H1 (cell line): ENCODE measurements around the gene ARHGAP42. TPM values are rescaled to one million over a fixed set of nuclear protein-coding genes. Genes with fewer than 3 reads are reported as not detected.

Experiments
- CTCF ChIA-PET: fragments of 300-600 bp; sonication (Branson Sonifier 250); formaldehyde crosslinking; loops from one replicate; lab custom pipeline; 2021; ENCODE audit not compliant: partially characterized antibody; lab: Charles Lee
- POLR2A ChIA-PET: fragments of 300-600 bp; sonication (Branson Sonifier 250); formaldehyde crosslinking; loops from one replicate; lab custom pipeline; 2021; ENCODE audit warnings: inconsistent platforms; ENCODE audit not compliant: partially characterized antibody; lab: Charles Lee
- DNase-seq, 2 experiments: peaks; one replicate each; pipeline versions ENCODE4 v3.0.0 to v3.0.0-alpha.2; 2010 to 2022; ENCODE audit warnings: low spot score in 2 of 2, low read depth in 1 of 2, mixed read lengths in 1 of 2
- FAIRE-seq: peaks from 2 replicates; lab custom pipeline; 2011; peaks lifted over from hg19 to GRCh38; lab: Jason Lieb, UNC
- H2AFZ ChIP-seq: 2 replicates; pipeline ENCODE4 v1.8.1; 2012; ENCODE audit warnings: low read length, inconsistent platforms
- H2AK5ac ChIP-seq: 2 replicates; pipeline ENCODE4 v1.6.1; 2013; ENCODE audit warnings: low read depth, low read length
- H2BK120ac ChIP-seq: replicated peaks from 2 replicates; pipeline ENCODE3; 2013; ENCODE audit warnings: low read depth, low read length, inconsistent platforms
- H2BK12ac ChIP-seq: 2 replicates; pipeline ENCODE4 v1.6.1; 2013; ENCODE audit warnings: low read depth, low read length
- H2BK15ac ChIP-seq: 2 replicates; pipeline ENCODE4 v1.6.1; 2013; ENCODE audit warnings: low read length
- H2BK20ac ChIP-seq: 2 replicates; pipeline ENCODE4 v1.6.1; 2013; ENCODE audit warnings: low read length
- H2BK5ac ChIP-seq: 2 replicates; pipeline ENCODE4 v1.6.1; 2013; ENCODE audit warnings: low read depth, low read length
- H3K14ac ChIP-seq: 2 replicates; pipeline ENCODE4 v1.6.1; 2013; ENCODE audit warnings: inconsistent platforms; ENCODE audit not compliant: insufficient read length
- H3K18ac ChIP-seq: 2 replicates; pipeline ENCODE4 v1.6.1; 2013; ENCODE audit warnings: low read length; ENCODE audit errors: extremely low read depth
- H3K23ac ChIP-seq: 2 replicates; pipeline ENCODE4 v1.6.1; 2013; ENCODE audit warnings: inconsistent platforms; ENCODE audit not compliant: insufficient read length
- H3K23me2 ChIP-seq: 2 replicates; pipeline ENCODE4 v1.6.1; 2013; ENCODE audit warnings: low read depth, low read length
- H3K27ac ChIP-seq: 2 replicates; pipeline ENCODE4 v1.6.1; 2011; ENCODE audit warnings: low read depth, low read length, inconsistent platforms
- H3K27me3 ChIP-seq, 4 experiments: replicated peaks in 1 of 4; 1 replicate in 1 of 4; 2 replicates in 3 of 4; pipeline versions ENCODE4 v1.6.1 to v1.8.1; 2011 to 2013; ENCODE audit warnings: low read length in 3 of 4, mild to moderate bottlenecking in 3 of 4, inconsistent platforms in 2 of 4, mixed read lengths in 2 of 4, moderate library complexity in 1 of 4; ENCODE audit not compliant: control insufficient read depth in 3 of 4, insufficient read depth in 3 of 4; ENCODE audit errors: extremely low read depth in 1 of 4
- H3K36me3 ChIP-seq, 4 experiments: 2 replicates each; pipeline versions ENCODE4 v1.6.1 to v1.8.1; 2011 to 2013; ENCODE audit warnings: mild to moderate bottlenecking in 4 of 4, low read length in 3 of 4, moderate library complexity in 2 of 4, control low read depth in 1 of 4, inconsistent platforms in 1 of 4; ENCODE audit not compliant: insufficient read depth in 4 of 4, control insufficient read depth in 2 of 4
- H3K4ac ChIP-seq: replicated peaks from 2 replicates; pipeline ENCODE3; 2013; ENCODE audit warnings: low read length, low read depth, mixed read lengths, inconsistent platforms; ENCODE audit not compliant: insufficient read length
- H3K4me1 ChIP-seq, 4 experiments: replicated peaks in 1 of 4; 1 replicate in 1 of 4; 2 replicates in 3 of 4; pipeline versions ENCODE4 v1.6.1 to v1.8.1; 2011 to 2013; ENCODE audit warnings: low read length in 3 of 4, inconsistent platforms in 2 of 4, mixed read lengths in 1 of 4; ENCODE audit not compliant: insufficient read depth in 4 of 4, control insufficient read depth in 3 of 4
- H3K4me2 ChIP-seq, 2 experiments: 2 replicates each; pipeline versions ENCODE4 v1.6.1 to v1.8.1; 2011 to 2013; ENCODE audit warnings: low read depth in 2 of 2, low read length in 2 of 2, control low read depth in 1 of 2, inconsistent platforms in 1 of 2, mild to moderate bottlenecking in 1 of 2; ENCODE audit not compliant: insufficient read depth in 1 of 2
- H3K4me3 ChIP-seq, 4 experiments: fragments of 200-600, 300-600 bp in 1 of 4; sonication (generic), shearing (Covaris generic), sonication (Bioruptor Twin) in 1 of 4; 2 replicates each; pipeline versions ENCODE4 v1.5.1 to v1.8.1; 2011 to 2016; ENCODE audit warnings: low read length in 4 of 4, low read depth in 3 of 4, control low read depth in 2 of 4, inconsistent platforms in 2 of 4, mild to moderate bottlenecking in 2 of 4, mixed read lengths in 1 of 4, moderate library complexity in 1 of 4; ENCODE audit not compliant: insufficient read depth in 2 of 4; ENCODE audit errors: extremely low read depth in 1 of 4
- H3K56ac ChIP-seq: replicated peaks from 2 replicates; pipeline ENCODE3; 2013; ENCODE audit warnings: low read depth, mild to moderate bottlenecking, mixed read lengths, low read length, inconsistent platforms; ENCODE audit not compliant: insufficient read length
- H3K79me1 ChIP-seq: 2 replicates; pipeline ENCODE4 v1.6.1; 2013; ENCODE audit warnings: low read depth, low read length, control low read depth
- H3K79me2 ChIP-seq, 2 experiments: 2 replicates each; pipeline versions ENCODE4 v1.6.1 to v1.8.1; 2012 to 2013; ENCODE audit warnings: low read length in 2 of 2, mild to moderate bottlenecking in 2 of 2, inconsistent platforms in 1 of 2; ENCODE audit not compliant: insufficient read depth in 2 of 2, control insufficient read depth in 1 of 2
- H3K9ac ChIP-seq, 4 experiments: replicated peaks in 1 of 4; 1 replicate in 1 of 4; 2 replicates in 3 of 4; pipeline versions ENCODE4 v1.6.1 to v1.8.1; 2011 to 2013; ENCODE audit warnings: low read depth in 3 of 4, low read length in 3 of 4, control low read depth in 2 of 4, mild to moderate bottlenecking in 2 of 4, moderate library complexity in 2 of 4, inconsistent platforms in 1 of 4; ENCODE audit errors: extremely low read depth in 1 of 4
- H3K9me3 ChIP-seq, 2 experiments: 2 replicates each; pipeline versions ENCODE4 v1.6.1 to v1.8.1; 2012 to 2013; ENCODE audit warnings: mild to moderate bottlenecking in 2 of 2, moderate library complexity in 2 of 2, control low read depth in 1 of 2, inconsistent platforms in 1 of 2, low read depth in 1 of 2, low read length in 1 of 2, mixed read lengths in 1 of 2; ENCODE audit not compliant: insufficient read depth in 2 of 2
- H4K20me1 ChIP-seq, 2 experiments: replicated peaks in 1 of 2; 2 replicates each; pipeline versions ENCODE3 to v1.8.1; 2011 to 2013; ENCODE audit warnings: inconsistent platforms in 2 of 2, low read length in 2 of 2, mild to moderate bottlenecking in 1 of 2; ENCODE audit not compliant: insufficient read depth in 2 of 2, control insufficient read depth in 1 of 2
- H4K5ac ChIP-seq: 2 replicates; pipeline ENCODE4 v1.6.1; 2013; ENCODE audit warnings: low read length, low read depth, mixed read lengths, inconsistent platforms; ENCODE audit not compliant: insufficient read length
- H4K8ac ChIP-seq: 2 replicates; pipeline ENCODE4 v1.8.0; 2013; ENCODE audit warnings: mild to moderate bottlenecking, moderate library complexity, low read length, inconsistent platforms; ENCODE audit not compliant: insufficient read depth; ENCODE audit errors: extremely low read depth
- H4K91ac ChIP-seq: replicated peaks from 2 replicates; pipeline ENCODE3; 2013; ENCODE audit warnings: low read length, mixed read lengths, inconsistent platforms; ENCODE audit not compliant: insufficient read length
- BCL11A ChIP-seq, 2 experiments: IDR thresholded peaks; one replicate each; pipeline ENCODE4 v1.6.1; 2011; ENCODE audit warnings: low read depth in 2 of 2, low read length in 2 of 2, mild to moderate bottlenecking in 2 of 2
- BRCA1 ChIP-seq: IDR thresholded peaks from 2 replicates; pipeline ENCODE4 v1.6.1; 2012; ENCODE audit warnings: low read depth, low read length, improper control_type of control experiment
- CBX8 ChIP-seq: fragments of 300-800, 300-1000 bp; sonication (generic); IDR thresholded peaks from 2 replicates; pipeline ENCODE4 v1.7.1; 2016; ENCODE audit warnings: low read depth, low read length, borderline replicate concordance
- CHD2 ChIP-seq: IDR thresholded peaks from 2 replicates; pipeline ENCODE4 v1.6.1; 2012; ENCODE audit warnings: low read length, improper control_type of control experiment
- CTBP2 ChIP-seq: IDR thresholded peaks from 2 replicates; pipeline ENCODE4 v1.7.0; 2011; ENCODE audit warnings: borderline replicate concordance, mild to moderate bottlenecking, moderate library complexity, mixed read lengths, low read length; ENCODE audit not compliant: insufficient read depth, insufficient read length
- GABPA ChIP-seq: IDR thresholded peaks from 2 replicates; pipeline ENCODE4 v1.6.1; 2011; ENCODE audit warnings: mild to moderate bottlenecking, low read length, moderate library complexity, borderline replicate concordance; ENCODE audit not compliant: insufficient read depth
- GTF2F1 ChIP-seq: IDR thresholded peaks from 2 replicates; pipeline ENCODE4 v1.6.1; 2012; ENCODE audit warnings: low read depth, low read length, improper control_type of control experiment, borderline replicate concordance
- RBBP5 ChIP-seq: IDR thresholded peaks from 2 replicates; pipeline ENCODE4 v1.7.1; 2012; ENCODE audit warnings: low read depth, mild to moderate bottlenecking, inconsistent platforms, low read length, moderate library complexity, borderline replicate concordance
- RFX5 ChIP-seq: IDR thresholded peaks from 2 replicates; pipeline ENCODE4 v1.6.1; 2011; ENCODE audit warnings: low read depth, low read length, improper control_type of control experiment, borderline replicate concordance
- TAF7 ChIP-seq: optimal IDR thresholded peaks from 2 replicates; pipeline ENCODE3; 2011; ENCODE audit warnings: low read depth, mild to moderate bottlenecking, inconsistent platforms, low read length, moderate library complexity, borderline replicate concordance
- TCF12 ChIP-seq: IDR thresholded peaks from 2 replicates; pipeline ENCODE4 v1.6.1; 2011; ENCODE audit warnings: low read depth, mild to moderate bottlenecking, low read length
- ZNF274 ChIP-seq: IDR thresholded peaks from 2 replicates; pipeline ENCODE4 v1.7.0; 2012; ENCODE audit warnings: low read length, borderline replicate concordance; ENCODE audit errors: extremely low read depth
- WGBS, 2 experiments: shearing (Covaris generic) in 1 of 2; methylation state at CpG; one replicate each; pipeline versions ENCODE4 v1.1.6 to v1.1.7; 2013 to 2015; ENCODE audit warnings: low lambda C conversion rate in 2 of 2, mixed read lengths in 2 of 2, inconsistent platforms in 1 of 2, low coverage in 1 of 2, missing lambda C conversion rate in 1 of 2; ENCODE audit not compliant: insufficient replicate concordance in 2 of 2, insufficient coverage in 1 of 2, insufficient read length in 1 of 2; ENCODE audit errors: extremely low coverage in 1 of 2, missing lambda C conversion rate in 1 of 2; 5-methylcytosine and 5-hydroxymethylcytosine counted together
- polyA plus RNA-seq, 7 experiments: library from polyadenylated mRNA; depleted of rRNA in 3 of 7; stranded (reverse) in 5 of 7; unstranded in 2 of 7; fragments of >200 nt in 5 of 7; fragments of 200-250 nt in 2 of 7; gene quantifications; 1 replicate in 5 of 7; 2 replicates in 1 of 7; 4 replicates in 1 of 7; pipeline versions ENCODE4 v1.2.1 to v1.2.3, GENCODE V29; 2011 to 2013; ENCODE audit warnings: missing spikeins in 2 of 7, mixed read lengths in 2 of 7
- total RNA-seq: library from RNA; stranded (reverse); fragmentation: NEBNext Ultra II Directional; extraction: Animal tissue kit (Norgen Biotek cat#: 25700); gene quantifications from 2 replicates; pipeline ENCODE4 v1.2.1, GENCODE V29; 2021
- TF ChIP-seq, protein P1 (sequence below): IDR thresholded peaks from 2 replicates; pipeline ENCODE4 v1.6.1; 2012; ENCODE audit warnings: inconsistent platforms

The ARHGAP42 gene
- total and polyA plus RNA-seq, 2 of the 8 experiments (the other 6 are each of a cell fraction or from before 2014, with no cell fraction given) = 22.2 to 33.5 TPM

DNA sequence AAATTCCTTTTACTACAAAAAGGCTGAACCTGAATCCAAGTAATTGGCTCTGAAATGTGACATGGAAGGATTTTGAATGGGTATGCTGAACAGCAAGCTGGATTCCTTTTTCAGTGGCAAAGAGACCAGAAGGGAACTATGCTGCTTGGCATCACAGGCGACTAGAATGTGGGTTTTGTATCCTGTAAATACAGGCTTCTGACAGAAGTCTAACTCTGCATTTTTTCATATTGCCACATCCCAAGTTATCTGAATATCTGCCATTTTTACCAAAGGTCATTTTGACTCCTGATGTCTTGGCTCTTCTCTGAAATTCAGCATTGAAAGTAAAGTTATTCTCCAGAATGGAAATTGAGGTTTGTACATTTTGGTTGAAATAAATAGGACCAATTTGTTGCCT is 145.7 kb downstream of the ARHGAP42 start:
- ChIA-PET CTCF (interaction anchor here (0.9 to 2.8 kb wide), 6 partner anchors 8 to 151 kb away, joined by 3 to 13 read pairs (median 7); no protein-coding TSS in a partner anchor), POLR2A (no interaction called here)
- DNase-seq (no peak), FAIRE-seq (no peak)
- Histone ChIP-seq H4K5ac (no peak overlapping the region), H4K91ac (no peak overlapping the region), H3K23ac (no peak overlapping the region), H2BK12ac (no peak overlapping the region), H3K4me2 (no peak overlapping the region), H2BK15ac (no peak overlapping the region), H3K56ac (no peak overlapping the region), H3K27me3 (no peaks in the 10 kb centered on the region), H3K27ac (no peak overlapping the region), H3K14ac (no peak overlapping the region), H4K20me1 (no peaks in the 10 kb centered on the region), H2BK20ac (no peak overlapping the region), H2AFZ (no peak overlapping the region), H3K4me3 (no peak overlapping the region), H2AK5ac (no peak overlapping the region), H3K4ac (no peak overlapping the region), H3K9me3 (no peaks in the 10 kb centered on the region), H3K79me1 (no peaks in the 10 kb centered on the region; the same call in 1 of the 2 replicates), H3K36me3 (no peaks in the 10 kb centered on the region), H3K23me2 (no peaks in the 10 kb centered on the region), H2BK120ac (no peak overlapping the region), H3K4me1 (peaks cover 0 to 15% (median 10%) of the 10 kb centered on the region in 4 experiments; a peak in 5 of 7 replicates), H3K79me2 (peaks cover 0 to 34% of the 10 kb centered on the region in 2 experiments; a peak in 2 of 4 replicates), H3K9ac (no peak overlapping the region), H2BK5ac (no peak overlapping the region), H3K18ac (no peak overlapping the region), H4K8ac (no peak overlapping the region)
- 71% methylated on average over 1 of the region's 1 CpG; no CpG with 5 or more reads in 1 of the 2 experiments for WGBS, 2 experiments
- TF ChIP-seq CHD2 (no peak), TAF7 (no peak), TCF12 (no peak), RFX5 (no peak), CBX8 (no peak), GABPA (no peak), GTF2F1 (no peak), RBBP5 (no peak), ZNF274 (no peak), BCL11A (IDR thresholded peaks at IDR 0.05; ENCODE audit: low read depth in 2 of 2, low read length in 2 of 2) (no peak), CTBP2 (no peak), BRCA1 (no peak)
- TF ChIP-seq, protein P1, sequence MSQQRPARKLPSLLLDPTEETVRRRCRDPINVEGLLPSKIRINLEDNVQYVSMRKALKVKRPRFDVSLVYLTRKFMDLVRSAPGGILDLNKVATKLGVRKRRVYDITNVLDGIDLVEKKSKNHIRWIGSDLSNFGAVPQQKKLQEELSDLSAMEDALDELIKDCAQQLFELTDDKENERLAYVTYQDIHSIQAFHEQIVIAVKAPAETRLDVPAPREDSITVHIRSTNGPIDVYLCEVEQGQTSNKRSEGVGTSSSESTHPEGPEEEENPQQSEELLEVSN = no peak
